HepG2 (cell line): Measurements from ENCODE around the gene CEP20.

Source experiments
- PCBP2 ChIP-seq: fragments of 200-400 bp; formaldehyde crosslinking; optimal IDR thresholded peaks from 2 replicates; pipeline ENCODE3; 2018; ENCODE audit warnings: low read length, low read depth; ENCODE audit not compliant: poor library complexity, severe bottlenecking
- ZNF597 ChIP-seq: sonication (generic); formaldehyde crosslinking; IDR thresholded peaks from 2 replicates; pipeline ENCODE4 v1.5.0; 2020; ENCODE audit warnings: missing genetic modification reagents

DNA sequence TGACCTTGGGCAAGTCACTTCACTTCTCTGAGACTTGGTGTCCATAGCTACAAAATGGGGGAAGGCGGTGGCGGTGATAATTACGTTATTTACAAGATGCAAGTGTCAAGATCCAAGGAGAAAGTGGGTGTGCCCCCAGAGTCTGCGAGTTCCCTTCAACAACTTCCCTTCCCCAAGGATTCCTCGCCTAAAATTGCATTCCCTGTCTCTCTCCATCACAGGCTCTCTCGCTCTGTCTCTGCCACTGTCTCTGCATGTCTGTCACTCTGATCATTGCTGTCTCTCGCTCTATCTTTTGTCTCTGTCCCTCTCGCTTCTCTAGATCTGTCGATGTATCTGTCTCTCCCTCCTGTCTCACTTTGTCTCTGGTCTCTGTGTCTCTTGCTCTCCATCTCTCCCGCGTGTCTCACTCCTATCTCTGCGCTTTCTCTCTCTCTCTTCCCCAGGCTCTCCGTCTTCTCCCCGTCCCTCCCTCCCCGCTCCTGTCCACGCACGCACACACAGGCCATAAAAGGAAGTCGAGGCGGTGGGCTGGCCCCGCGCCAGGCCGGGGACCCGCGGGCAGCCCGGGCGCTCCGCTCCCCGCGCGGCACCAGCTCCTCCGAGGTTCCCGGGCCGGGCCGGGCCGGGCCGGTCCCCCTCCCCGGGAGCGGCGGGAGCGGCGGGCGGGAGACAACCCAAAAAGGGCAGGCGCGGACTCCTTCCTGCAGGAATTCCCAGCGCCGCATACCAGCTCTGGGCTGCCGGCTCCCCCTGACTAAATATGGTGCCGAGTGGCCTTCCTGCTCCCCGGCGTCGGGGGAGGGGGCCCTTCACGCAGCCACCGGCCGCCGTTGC lies 30.5 kb downstream of the CEP20 start:
- TF ChIP-seq ZNF597 (CRISPR knock-in tag) = no peak
- TF ChIP-seq PCBP2 = no peak
